HG02970 (cell line): ENCODE results near the gene NOSIP.

Experiments used
- ATAC-seq: cut with Tn5 transposase; IDR thresholded peaks from one replicate; pipeline ENCODE4 v1.9.1; 2021; ENCODE audit warnings: mild to moderate bottlenecking, moderate library complexity, moderate number of reproducible peaks; ENCODE audit not compliant: unreplicated experiment, low FRiP score

The NOSIP gene

DNA sequence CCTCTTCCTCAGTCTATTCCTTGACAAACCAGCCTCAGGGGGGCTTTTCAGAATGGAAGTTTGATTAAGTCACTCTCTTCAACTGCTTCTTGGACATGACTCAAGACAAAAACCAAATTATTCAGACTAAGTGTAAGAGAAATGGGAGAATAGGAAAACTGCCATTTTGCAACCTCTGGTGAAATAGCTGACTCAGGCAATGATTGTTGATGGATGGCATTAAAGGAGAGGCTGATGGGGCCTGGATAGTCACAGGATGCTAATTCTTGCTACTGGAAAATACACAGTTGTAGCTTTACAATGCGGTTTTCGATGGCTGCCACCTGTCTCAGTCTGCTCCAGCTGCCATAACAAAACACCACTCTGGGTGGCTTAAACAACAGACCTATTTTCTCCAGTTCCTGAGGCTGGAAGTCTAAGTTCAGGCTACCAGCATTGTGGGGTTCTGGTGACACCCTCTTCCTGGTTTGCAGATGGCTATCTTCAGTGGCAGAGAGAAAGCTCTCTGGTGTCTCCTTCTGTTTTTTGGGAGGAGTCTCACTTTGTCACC lies 6.1 kb downstream of the NOSIP start:
- ATAC-seq, result no peak

DNA sequence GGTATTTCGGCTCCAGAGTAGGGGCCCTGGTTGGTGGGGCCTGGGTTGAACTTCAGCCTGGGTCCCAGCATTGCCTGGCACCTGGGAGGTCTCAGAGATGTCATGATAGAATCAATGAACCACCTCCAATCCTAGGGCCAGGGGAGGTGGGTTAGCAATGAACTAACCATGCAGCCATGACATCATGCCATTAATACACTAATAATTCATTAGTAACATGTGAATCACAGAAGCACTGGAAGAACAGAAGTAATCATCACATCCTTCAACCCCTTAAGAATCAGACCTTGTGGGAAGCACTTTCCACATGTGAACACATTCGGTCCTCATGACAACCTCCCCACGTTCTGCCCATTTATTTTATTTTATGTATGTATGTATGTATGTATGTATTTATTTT lies 6.9 kb downstream of the NOSIP start:
- ATAC-seq, result no peak

DNA sequence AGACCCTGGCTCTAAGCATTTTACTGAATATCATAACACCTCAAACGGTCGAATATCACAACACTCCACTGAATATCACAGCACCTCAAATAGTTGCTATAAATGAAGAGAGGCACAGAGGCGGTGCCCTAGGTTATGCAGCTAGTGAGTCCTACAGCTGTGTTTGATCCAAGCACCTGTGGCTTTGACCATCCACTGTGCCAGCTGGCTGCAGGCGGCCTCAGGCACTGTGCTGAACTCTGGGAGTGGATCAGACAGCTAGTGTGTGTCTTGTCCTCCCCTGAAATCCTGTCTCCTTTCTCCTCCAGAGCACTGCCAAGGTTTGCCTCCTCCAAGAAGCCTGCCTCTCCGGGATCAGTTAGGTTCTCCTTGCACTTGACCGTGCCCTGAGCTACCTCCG lies 7.3 kb downstream of the NOSIP start:
- ATAC-seq, result no peak

DNA sequence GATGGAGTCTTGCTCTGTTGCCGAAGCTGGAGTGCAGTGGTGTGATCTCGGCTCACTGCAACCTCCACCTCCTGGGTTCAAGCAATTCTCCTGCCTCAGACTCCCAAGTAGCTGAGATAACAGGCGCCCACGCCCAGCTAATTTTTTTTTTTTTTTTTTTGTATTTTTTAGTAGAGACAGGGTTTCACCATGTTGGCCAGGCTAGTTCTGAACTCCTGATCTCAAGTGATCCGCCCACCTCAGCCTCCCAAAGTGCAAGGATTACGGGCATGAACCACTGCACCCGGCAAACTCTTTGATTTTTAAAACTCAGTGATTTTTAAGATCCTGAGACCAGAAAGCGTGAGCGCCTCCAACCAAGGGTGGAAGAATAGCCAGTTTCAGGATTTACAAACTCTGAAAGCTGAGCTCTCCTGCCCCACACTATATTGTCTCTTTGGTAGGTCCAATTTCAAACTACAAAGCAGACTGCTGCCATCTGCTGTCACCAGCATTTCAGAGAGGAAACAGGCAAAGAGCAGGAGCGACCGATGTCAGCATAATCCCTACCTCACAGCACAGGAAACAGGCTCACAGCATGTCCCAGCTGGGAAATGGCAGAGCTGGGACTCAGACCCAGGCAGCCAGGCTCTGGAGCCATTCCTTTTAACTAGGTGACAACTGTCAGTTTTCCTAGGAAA lies 9.2 kb downstream of the NOSIP start:
- no peak for ATAC-seq

DNA sequence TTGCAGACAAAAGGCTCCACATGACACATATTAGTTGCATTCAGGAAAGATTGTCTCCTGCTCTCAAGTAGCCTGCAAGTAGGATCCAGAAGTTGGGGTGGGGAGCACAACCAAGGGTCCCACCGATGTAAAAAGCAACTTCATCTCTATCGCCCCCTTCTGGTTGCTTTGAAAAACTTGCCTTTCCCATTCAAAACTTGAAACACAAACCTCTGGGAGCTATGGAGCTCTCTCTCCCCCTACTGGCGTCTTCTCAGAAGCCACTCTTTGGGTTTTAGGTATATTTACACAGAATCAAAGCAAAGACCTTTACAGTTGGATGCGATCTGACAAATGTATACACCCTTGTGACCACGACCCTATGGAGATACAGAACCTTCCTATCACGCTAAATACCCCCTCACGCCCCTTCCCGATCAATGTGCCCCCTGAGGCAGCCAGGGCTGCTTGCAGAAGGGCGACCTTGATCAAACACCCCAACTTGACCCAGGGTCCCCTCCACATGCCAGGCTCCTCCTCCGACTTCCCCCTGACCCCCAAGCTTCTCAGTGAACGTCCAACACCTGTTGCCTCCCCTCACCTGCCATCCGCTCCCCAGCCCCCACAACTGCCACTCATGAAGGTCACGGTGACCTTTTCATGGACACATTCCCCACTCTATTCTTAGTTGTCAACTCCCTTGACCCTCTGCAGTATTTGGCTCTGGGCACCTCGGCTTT lies 10.1 kb downstream of the NOSIP start:
- no peak for ATAC-seq

DNA sequence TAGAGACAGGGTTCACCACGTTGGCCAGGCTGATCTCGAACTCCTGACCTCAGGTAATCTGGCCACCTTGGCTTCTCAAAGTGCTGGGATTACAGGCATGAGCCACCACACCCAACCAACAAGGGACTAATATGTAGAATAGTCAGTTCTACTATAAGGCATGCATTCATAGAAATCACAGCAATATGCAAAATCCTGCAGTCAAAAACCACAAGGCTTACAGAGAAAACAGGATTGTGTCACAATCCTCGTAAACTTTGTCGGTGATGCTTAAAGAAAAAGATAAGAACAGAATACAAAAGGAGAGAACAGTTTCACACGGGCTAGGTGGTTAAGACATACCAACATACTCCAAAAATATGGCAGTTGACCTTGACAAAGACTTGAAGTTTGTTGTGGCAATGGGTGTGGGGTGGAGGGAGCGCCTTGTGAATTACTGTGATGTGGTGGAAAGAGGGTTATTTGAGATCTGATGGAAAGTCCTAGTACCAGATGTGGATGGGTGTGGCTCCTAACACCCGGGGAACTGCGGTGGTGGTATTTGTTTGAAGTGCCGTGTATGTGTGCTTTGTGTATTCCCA lies 12.4 kb downstream of the NOSIP start:
- ATAC-seq, result no peak

DNA sequence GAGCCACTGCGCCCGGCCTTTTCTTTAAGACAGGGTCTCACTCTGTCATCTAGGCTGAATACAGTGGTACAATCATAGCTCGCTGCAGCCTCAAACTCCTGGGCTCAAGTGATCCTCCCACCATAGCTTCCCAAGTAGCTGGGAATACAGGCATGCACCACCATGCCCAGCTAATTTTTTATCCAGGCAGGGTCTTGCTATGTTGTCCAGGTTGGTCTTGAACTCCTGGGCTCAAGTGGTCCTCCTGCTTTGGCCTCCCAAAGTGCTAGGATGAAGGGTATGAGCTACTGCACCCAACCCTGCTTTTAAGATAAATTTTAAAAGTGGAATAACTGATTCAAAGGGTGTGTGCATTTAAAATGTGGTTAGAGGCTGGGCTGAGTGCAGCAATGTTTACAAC lies 14.1 kb downstream of the NOSIP start:
- ATAC-seq, result no peak

DNA sequence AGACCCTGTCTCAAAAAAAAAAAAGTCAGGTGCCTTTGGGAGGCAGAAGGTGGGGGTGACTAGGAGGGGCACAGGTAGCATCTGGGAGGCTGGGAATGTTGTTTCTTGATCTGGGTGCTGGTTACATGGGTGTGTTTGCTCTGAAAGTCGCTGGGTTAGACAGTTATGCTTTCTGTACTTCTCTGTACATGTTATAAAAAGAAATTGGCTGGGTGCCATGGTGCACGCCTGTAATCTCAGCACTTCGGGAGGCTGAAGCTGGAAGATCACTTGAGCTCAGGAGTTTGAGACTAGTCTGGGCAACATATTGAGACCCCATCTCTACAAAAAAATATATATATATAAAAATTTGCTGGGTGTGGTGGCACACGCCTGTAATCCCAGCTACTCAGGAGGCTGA lies 15.1 kb downstream of the NOSIP start:
- no peak for ATAC-seq

DNA sequence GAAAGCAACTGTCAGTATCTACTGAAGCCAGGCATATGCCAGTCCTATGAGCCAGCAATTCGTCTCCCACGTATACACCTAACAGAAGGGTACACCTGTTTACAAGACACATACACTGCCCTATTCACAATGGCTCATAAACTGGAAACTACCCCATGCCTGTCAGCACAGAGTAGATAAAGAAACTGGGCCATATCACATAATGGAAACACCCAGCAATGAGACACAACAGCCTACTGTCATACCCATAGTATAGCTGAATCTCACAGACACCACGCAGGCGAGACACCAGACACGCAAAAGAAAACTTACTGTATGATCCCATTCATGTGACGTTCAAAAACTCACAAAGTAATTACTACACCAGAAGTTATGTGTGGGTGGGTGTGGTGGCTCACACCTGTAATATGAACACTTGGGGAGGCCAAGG lies 15.7 kb downstream of the NOSIP start:
- no peak for ATAC-seq

DNA sequence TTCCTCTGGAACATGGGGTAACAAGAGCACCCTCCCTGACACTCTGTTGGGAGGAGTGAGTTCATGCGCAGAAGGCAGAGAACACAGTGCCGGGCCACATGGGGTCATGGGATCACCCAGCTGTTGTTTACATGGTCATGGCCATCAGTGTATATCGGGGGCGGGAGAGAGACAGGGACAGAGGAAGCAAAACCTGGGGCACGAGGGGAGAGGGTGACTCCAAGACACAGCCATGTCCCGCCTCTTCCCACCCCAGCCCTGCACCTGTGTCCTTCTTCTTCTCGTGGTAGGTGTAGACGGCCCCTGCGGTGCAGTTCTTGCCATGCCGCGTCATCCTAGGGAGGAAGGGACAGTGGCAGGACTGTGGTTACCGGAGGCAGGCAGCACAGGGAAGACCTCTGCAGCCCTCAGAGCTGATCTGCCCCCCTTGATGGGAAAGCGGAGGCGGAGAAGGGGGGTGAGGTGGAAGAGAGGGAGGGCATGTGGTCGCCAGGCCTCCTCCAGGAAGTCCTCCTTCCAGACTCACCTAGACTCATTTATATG lies 19.9 kb downstream of the NOSIP start:
- ATAC-seq, result no peak

DNA sequence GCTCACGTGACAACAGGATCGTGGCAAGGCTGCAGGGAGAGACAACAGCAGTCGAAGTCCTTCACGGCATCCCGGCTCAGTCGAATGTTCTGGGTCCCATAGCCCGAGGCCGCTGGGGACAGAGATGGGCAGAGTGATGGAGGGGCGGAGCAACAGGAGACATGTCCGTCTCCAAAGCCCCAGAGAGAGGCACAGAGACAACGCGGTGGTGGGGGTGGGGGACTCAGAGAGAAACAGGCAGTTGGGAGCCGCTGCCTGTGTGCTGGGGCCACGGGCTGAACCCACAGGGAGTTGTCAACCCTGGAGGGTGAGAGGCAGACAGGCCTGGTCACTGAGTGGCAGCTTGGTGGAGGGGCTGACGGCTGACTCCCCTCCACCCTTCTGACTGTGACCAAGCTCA lies 20.4 kb downstream of the NOSIP start:
- no peak for ATAC-seq

DNA sequence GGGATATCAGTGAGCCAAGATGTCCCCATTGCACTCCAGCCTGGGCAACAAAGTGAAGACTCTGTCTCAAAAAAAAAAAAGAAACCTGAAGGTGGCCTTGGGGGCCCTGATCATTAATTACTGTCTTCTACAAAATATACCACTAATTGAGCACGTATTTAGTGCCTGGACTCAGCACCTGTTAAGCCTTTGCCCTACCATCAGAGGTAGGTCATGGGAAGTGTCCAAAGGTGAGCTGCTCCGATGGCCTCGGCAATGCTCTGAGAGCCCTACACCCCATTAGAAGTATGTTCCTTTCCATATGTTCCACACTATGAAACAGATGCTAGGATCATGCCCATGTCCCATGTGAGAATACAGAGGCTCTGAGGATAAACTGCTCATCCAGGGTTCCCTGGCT lies 20.9 kb downstream of the NOSIP start:
- ATAC-seq, result no peak

DNA sequence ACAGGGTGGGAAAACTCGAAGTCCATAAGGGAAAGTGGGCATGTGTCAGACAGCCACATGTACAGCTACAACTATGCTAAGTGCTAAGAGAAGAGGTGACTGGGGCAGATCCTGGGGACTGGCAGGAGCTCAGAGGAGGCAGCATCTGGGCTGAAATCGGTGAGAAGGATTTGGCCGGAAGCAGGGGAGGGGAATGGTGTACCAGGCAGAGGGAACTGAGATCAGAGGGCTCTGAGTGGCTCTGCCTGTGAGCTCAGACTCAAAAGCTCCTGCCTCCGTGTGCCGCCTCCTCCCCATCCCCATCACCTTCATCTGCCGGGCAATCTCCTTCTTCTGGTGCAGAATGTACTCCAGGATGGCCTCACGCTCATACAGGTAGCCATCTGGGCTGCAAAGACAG lies 21.8 kb downstream of the NOSIP start:
- ATAC-seq, result no peak

DNA sequence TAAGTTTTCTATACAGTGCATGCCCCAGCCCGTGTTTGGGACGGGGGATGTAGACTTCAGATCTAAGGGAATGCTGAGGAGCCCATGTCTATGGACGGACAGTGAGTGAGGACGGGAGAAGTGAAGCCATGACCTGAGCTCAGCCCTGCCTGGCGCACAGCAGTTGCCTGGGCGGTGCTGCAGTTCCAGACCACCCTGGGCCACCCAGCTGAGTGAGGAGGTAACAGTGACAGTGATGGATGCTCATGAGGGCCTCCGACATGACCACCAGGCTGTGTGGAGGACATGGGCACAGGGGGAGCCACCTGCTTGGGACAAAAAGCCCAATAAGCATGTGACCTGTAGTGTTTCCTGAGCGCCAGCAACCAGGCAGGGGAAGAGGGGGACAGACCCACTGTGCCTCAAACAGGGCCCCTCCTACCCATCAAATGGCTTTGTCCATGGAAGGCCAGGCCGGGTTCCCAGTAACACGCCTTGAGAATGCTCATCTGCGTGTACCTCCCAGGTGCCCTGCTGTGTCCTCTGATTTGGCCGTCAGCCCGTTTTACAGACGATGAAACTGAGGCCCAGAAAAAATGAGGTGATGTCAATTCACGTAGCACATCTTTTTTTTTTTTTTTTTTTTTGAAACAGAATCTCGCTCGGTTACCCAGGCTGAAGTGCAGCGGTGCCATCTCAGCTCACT lies 22.6 kb downstream of the NOSIP start:
- no peak for ATAC-seq

DNA sequence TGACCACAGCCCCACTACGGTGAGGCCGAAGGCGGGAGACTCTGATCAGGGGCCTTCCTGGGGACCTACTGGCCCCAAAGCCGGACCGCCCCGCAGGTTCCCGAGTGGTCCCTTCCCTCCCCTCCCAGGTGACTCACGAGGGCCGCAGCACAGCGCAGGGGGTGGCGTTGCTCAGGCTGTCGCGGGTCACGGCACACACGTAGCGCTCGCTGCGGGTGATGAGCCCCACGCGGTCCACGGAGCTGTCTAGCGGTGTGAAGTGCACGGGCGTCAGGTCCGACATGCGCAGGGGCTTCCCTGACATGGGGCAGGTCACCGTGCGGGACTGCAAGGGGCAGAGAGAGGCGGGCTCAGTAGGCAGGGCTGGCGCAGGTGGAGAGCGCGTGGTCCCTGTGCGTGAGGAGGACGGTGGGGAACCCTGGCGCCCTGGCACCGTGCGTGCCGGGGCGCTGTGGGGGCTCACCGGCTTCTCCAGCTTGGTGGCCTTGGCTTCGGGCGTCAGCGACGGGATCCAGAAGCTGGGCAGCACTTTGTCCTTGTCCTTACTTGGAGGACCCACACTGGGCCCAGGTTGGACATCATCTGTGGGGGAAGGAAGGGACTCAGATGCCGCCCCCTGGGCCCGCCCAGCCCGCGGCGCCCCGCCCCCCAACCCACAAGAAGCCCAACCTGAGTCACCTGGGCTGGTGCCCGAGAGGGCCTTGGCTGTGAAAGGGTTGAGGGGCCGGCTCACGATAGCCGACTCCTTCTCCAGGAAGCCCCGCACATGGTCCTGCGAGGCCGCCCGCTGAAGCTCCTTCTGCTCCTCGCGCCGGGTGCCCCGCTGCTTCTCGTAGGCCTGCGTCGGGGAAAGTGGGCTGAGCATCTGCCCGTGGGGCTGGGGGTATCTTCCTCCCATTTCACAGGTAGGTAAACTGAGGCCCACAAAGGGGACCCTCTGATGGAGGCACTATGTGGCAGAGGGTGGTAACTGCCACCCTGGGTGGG lies 23.7 kb downstream of the NOSIP start:
- ATAC-seq, result no peak

DNA sequence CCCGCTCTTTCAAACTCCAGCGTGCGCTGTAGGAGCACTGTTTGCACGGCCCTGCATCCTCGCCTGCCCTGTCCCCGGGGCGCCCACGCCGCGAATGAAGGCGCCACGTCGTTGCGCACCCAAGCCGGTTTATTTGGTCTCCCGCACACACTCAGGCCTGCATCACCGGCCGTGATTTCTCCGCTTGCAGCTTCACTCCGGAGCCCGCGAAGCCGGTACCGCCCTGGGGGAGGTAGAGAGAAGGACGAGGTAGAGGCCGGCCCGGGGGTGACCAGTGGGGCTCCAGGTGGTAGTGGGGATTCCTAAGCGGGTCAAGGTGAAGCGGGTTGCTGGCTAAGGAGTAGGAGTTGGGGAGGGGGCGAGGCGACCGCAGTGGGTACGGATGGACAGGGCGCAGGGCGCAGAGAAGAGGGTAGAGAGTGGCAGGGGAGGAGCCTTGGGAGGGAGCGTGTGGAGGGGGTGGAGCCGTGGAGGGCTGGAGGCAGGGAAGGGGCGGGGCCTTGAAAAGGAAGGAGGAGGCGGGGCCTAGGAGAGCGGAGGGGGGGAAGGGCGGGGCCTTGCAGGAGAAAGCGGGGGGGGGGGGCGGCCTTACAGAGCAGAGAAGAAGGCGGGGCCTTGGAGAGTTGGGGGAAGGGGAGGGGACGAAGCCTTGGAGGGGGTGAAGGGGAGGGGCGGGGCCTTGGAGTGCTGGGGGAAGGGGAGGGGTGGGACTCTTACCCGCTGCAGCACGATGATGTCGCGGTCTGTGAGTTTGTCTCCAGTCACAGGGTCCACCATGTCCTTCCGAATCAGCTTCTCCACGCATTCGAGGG lies 24.6 kb downstream of the NOSIP start:
- no peak for ATAC-seq

DNA sequence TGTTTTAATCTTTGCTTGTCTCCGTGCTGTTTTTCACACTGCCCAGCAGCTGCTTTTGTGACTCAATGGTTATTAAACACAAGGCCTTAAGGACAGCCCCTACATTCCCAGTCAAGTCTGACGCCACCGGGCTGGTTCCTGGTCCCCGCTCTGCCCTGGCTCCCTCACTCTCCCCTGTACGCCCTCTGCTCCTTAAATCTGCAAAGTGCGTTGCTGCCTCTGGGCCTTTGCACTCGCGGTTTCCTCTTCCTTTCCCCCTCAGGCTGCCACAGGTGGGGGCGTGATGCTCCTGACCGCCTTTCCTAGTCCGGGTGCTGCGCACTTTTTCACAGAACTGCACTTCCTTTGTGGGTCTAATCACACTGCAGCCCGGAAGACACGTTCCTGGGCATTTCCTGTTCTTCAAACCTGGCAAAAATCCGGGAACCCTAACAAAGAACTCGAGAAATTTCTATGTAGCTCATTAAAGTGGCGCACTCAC lies 25.6 kb downstream of the NOSIP start:
- no peak for ATAC-seq

DNA sequence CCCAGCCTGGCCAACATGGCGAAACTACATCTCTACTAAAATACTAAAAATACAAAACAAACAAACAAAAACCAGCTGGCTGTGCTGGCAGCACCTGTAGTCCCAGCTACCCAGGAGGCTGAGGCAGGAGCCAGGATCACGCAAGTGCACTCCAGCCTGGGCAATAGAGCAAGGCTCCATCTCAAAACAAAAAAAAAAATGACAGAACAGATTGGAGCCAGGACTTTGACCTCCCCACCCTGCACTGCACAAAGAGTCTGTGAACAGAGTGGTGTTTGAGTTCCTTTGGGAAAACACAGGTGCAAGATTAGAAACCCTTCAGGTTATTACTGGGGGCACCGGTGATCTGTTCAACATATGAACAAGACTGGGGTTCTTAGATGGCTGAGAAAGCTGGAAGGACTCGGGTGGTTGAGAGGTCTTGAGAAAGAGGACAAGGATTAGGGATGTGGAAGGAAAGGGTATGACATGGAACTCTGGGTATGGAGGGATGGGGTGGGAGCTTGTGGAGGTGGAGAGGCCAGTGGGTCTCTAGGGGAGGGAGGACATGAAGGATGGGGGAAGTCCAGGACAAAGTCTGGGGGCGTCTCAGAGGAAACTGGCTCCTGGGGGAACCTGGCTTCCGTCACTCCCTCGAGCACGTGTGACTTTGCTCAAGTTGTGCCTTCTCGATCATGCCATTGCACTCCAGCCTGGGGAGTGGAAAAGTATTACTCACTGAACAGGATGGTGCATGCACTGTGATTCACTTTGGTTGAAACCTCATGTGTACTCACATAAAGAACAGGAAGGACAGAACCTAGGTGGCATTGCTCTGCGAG lies 26.7 kb downstream of the NOSIP start:
- no peak for ATAC-seq
